ENCODE results near the gene ATG9A.
"Not testable (repeated sequence)": the region's sequence is repeated elsewhere in the genome, so short reads cannot be mapped to it uniquely, and the experiment has no call there.

ATG9A gene

GRCh38 chr2:219229305-219230058, at the start of gene ATG9A, which contains the start of gene ANKZF1:
TSS of gene ATG9A (minus strand) at chr2:219229636. CDS start at chr2:219228024, 1,612 bp downstream.
TSS of gene ANKZF1 (plus strand) at chr2:219229806. CDS start at chr2:219230258, 452 bp downstream.
- DNase-seq = peak; percentile 97 to 99

- DNase-seq = no peak
Observed at GRCh38 chr2:219278655-219279150, 49.3 kb upstream of the ATG9A start.

GRCh38 chr2:219277703-219278654, 48.5 kb upstream of the ATG9A start:
- peak; percentile 70 to 71 for DNase-seq

- DNase-seq = no peak
Observed at GRCh38 chr2:219274361-219274921, 45.0 kb upstream of the ATG9A start.

GRCh38 chr2:219273937-219274336, 44.5 kb upstream of the ATG9A start:
- DNase-seq = no peak

- DNase-seq = no peak
Observed at GRCh38 chr2:219272995-219273394, 43.6 kb upstream of the ATG9A start.

GRCh38 chr2:219272356-219272755, 42.9 kb upstream of the ATG9A start:
- no peak for DNase-seq

GRCh38 chr2:219271021-219271420, 41.6 kb upstream of the ATG9A start:
- DNase-seq = no peak

GRCh38 chr2:219270055-219270372, 40.6 kb upstream of the ATG9A start:
- no peak for DNase-seq

GRCh38 chr2:219269362-219270054, 40.1 kb upstream of the ATG9A start:
- no peak for DNase-seq

DNA sequence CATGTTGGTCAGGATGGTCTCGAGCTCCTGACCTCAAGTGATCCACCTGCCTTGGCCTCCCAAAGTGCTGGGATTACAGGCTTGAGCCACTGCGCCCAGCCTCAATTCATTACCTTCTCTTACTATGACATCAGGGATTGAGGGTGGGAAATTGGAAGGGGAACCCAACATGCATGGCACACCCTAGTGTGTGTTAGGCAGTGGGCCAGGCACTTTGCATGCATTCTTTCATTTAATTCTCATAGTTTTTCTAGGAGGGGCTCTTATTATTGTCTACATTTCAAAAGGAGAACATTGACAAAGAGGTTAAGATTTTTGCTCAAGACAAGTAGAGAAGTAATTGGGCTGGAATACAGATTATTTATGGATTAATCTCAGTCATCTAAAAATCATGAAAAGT, 38.9 kb upstream of the ATG9A start:
- no peak for DNase-seq

GRCh38 chr2:219266886-219267285, 37.5 kb upstream of the ATG9A start:
- no peak for DNase-seq

- DNase-seq = no peak
Observed at GRCh38 chr2:219266232-219266631, 36.8 kb upstream of the ATG9A start.

GRCh38 chr2:219261024-219261855, 31.8 kb upstream of the ATG9A start:
- DNase-seq = no peak

DNA sequence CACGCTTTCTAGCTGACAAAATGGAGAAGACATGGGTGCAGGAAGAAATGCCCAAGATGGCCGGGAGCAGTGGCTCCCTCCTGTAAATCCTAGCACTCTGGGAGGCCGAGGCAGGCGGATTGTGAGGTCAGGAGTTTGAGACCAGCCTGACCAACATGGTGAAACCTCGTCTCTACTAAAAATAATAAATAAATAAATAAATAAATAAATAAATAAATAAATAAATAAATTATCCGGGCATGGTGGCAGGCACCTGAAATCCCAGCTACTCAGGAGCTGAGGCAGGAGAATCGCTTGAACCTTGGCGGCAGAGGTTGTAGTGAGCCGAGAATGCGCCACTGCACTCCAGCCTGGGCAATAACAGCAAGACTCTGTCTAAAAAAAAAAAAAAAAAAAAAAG, 29.5 kb upstream of the ATG9A start:
- not testable (repeated sequence) for DNase-seq

GRCh38 chr2:219254590-219255201, 25.3 kb upstream of the ATG9A start:
- DNase-seq = no peak

GRCh38 chr2:219253753-219254589, 24.5 kb upstream of the ATG9A start, which contains the start of gene TUBA4A:
TSS of gene TUBA4A (minus strand) at chr2:219253918. CDS start at chr2:219253858, 60 bp downstream.
- DNase-seq = peak; percentile 83 to 87

- peak; percentile 38 to 54 for DNase-seq
Observed at GRCh38 chr2:219252900-219253752, 23.7 kb upstream of the ATG9A start, which contains the start of gene TUBA4B. TSS of gene TUBA4B (plus strand) at chr2:219253243. CDS start at chr2:219253408, 165 bp downstream.

GRCh38 chr2:219252570-219252899, 23.1 kb upstream of the ATG9A start:
- no peak for DNase-seq

Measured in NCI-H2081 (cell line).